ENCODE data around the gene GABBR2.

GABBR2 gene

GRCh38 chr9:98438666-98439065 is 270.1 kb downstream of the GABBR2 start:
- no peak for DNase-seq (ENCODE audit: low spot score)

- no peak for DNase-seq (ENCODE audit: low spot score)
Measured at GRCh38 chr9:98437458-98438034, 271.2 kb downstream of the GABBR2 start.

- DNase-seq (ENCODE audit: low spot score), result no peak
Measured at GRCh38 chr9:98432960-98433359, 275.8 kb downstream of the GABBR2 start.

GRCh38 chr9:98432134-98432533 is 276.6 kb downstream of the GABBR2 start:
- no peak for DNase-seq (ENCODE audit: low spot score)

- DNase-seq (ENCODE audit: low spot score), result no peak
Measured at GRCh38 chr9:98430535-98431292, 278.0 kb downstream of the GABBR2 start.

GRCh38 chr9:98429613-98430012 is 279.1 kb downstream of the GABBR2 start:
- DNase-seq (ENCODE audit: low spot score), result no peak

- no peak for DNase-seq (ENCODE audit: low spot score)
Measured at GRCh38 chr9:98428454-98428853, 280.3 kb downstream of the GABBR2 start.

- no peak for DNase-seq (ENCODE audit: low spot score)
Measured at GRCh38 chr9:98427491-98427890, 281.2 kb downstream of the GABBR2 start.

- peak; percentile 2 for DNase-seq (ENCODE audit: low spot score)
Measured at GRCh38 chr9:98425079-98425478, 283.7 kb downstream of the GABBR2 start.

- DNase-seq (ENCODE audit: low spot score), result no peak
Measured at GRCh38 chr9:98419260-98419603, 289.5 kb downstream of the GABBR2 start.

- DNase-seq (ENCODE audit: low spot score), result no peak
Measured at GRCh38 chr9:98418578-98419259, 290.0 kb downstream of the GABBR2 start.

- DNase-seq (ENCODE audit: low spot score), result no peak
Measured at GRCh38 chr9:98416294-98417248, 292.2 kb downstream of the GABBR2 start.

GRCh38 chr9:98415782-98416181 is 293.0 kb downstream of the GABBR2 start:
- DNase-seq (ENCODE audit: low spot score), result no peak

- DNase-seq (ENCODE audit: low spot score), result no peak
Measured at GRCh38 chr9:98413084-98413483, 295.7 kb downstream of the GABBR2 start.

- no peak for DNase-seq (ENCODE audit: low spot score)
Measured at GRCh38 chr9:98412101-98412842, 296.5 kb downstream of the GABBR2 start.

- DNase-seq (ENCODE audit: low spot score), result peak; percentile 76
Measured at GRCh38 chr9:98410185-98410697, 298.5 kb downstream of the GABBR2 start.

- no peak for DNase-seq (ENCODE audit: low spot score)
Measured at GRCh38 chr9:98409719-98410118, 299.0 kb downstream of the GABBR2 start.

- no peak for DNase-seq (ENCODE audit: low spot score)
Measured at GRCh38 chr9:98406469-98406868, 302.3 kb downstream of the GABBR2 start.

- DNase-seq (ENCODE audit: low spot score), result no peak
Measured at GRCh38 chr9:98404237-98404636, 304.5 kb downstream of the GABBR2 start.

- no peak for DNase-seq (ENCODE audit: low spot score)
Measured at GRCh38 chr9:98403715-98404114, 305.0 kb downstream of the GABBR2 start.

Measured in left forelimb (tissue), 1 donor.